NCI-H146 treated with DMSO at 0.1 percent for 48 hours (cell line): ENCODE data around the gene KIF5A.

Experiments used
- DNase-seq: peaks from one replicate; lab custom pipeline; 2025; ENCODE audit not compliant: unreplicated experiment; lab: John Stamatoyannopoulos, UW

The KIF5A gene

DNA sequence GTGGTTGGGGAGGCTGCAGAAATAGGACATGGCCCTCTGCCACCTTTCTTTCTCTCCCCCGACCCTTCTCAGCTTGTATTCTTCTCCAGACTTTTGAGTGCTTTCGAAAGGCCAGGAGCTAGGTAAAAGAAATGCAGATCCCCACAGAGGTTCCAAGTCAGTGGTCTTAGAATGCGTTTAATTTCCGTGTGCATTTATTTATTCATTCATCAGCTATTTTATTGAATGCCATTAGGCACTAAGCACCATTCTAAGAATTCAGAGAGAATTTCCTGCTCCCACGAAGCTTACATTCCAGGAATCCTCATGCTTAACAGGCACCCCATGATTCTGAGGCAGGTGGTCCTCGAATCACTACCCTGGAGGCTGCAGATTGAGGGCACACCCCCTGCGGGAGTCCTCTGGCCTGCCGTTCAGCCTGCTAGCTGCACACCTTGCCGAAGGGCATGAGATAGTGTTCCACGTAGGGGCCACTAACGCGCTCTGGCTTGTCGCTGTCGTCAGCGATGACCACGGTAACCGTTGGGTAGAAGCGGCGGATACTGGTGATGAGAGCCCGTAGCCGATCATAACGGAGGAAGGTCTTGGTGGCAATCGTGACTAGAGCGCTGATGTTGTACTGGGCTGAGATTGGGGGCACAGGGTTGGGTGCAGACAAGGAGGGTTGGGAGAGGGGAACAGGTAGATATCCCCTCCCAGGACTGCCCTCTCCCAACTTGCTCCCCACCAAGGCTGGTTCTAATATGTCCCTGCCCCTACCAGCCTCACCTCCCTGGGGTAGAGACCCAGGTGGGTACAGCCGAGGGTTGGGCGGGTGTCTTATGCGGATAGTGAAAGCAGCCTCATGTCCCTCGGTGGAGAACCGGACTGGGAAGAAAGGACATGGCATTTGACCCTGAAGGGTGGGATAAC is 78.7 kb downstream of the KIF5A start:
- no peak for DNase-seq

DNA sequence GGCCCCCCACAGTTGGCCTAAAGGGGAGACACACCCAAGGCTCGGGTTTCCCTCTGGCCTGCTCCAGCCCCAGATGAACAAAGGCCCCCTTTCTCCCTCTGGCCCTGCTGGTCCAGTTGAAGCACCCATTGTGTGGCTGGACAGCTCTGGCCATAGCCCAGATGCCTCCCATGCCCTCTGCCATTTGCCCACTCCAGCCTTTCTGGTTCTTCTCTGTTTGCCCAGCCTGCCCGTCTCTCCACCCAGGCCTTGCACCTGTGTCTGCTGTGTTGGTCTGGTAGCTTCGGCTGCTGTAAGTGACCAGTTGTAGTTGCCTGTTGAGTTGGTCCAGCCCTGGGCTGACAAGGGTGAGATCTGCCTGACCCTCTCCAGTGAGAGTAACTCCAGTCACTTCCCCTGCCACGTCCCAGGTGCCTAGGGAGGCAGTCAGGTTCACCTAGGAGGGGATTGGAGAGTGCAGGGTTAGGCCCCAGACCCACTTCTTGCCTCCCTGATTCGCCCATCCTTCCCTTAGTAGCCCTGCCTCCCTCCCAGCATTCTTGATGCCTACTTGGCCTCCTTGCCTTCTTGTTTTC is 80.1 kb downstream of the KIF5A start:
- DNase-seq: no peak

DNA sequence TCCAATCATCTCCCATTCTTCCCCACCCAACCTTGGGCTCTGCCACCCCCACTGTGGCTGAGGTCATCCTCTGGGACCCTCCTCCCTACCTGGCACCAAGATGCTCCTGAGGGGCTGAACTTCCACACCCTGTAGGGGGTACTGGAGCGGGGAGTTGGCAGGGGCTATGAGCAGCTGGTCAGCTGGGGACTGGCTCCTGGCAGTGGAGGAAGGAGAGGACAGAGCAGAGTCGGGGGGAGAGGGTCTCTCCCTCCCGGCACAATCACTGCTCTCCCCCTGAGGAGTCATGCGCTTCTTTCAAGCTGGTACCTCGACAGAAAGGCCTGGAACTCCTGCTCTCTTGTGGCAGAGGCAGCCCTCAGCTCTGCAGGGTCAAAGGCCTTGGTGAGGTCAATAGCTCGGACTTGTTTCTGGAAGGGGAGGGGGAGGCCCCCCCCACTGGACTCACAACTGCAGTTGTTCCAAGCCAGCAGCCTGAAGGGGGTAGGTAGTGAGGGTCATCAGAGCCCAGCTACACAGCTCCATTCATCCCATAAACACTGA is 81.1 kb downstream of the KIF5A start:
- no peak for DNase-seq

DNA sequence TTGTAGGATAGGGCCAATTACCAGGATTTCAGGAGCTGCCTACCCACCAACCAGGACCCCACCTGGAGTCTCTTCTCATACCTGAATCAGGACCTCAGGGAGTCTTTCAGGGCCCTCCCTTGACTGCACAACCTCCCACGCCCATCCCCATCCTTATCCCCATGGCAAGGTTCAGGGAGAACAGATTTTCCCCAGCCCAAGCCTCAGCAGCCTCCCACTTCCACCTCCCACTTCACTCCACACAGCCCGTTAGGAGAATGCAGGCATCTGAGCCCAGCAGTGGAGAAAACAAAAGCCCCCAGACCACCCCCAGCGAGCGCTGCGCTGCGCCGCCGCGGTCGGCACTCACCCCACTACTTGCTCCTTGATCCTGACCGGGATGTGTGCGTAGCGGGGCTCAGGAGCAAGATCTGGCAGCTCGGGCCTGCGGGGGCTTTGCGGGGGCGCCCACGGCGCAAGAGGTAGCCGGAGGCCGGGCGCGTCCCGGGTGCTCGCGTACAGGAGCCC is 81.8 kb downstream of the KIF5A start:
- DNase-seq: no peak

DNA sequence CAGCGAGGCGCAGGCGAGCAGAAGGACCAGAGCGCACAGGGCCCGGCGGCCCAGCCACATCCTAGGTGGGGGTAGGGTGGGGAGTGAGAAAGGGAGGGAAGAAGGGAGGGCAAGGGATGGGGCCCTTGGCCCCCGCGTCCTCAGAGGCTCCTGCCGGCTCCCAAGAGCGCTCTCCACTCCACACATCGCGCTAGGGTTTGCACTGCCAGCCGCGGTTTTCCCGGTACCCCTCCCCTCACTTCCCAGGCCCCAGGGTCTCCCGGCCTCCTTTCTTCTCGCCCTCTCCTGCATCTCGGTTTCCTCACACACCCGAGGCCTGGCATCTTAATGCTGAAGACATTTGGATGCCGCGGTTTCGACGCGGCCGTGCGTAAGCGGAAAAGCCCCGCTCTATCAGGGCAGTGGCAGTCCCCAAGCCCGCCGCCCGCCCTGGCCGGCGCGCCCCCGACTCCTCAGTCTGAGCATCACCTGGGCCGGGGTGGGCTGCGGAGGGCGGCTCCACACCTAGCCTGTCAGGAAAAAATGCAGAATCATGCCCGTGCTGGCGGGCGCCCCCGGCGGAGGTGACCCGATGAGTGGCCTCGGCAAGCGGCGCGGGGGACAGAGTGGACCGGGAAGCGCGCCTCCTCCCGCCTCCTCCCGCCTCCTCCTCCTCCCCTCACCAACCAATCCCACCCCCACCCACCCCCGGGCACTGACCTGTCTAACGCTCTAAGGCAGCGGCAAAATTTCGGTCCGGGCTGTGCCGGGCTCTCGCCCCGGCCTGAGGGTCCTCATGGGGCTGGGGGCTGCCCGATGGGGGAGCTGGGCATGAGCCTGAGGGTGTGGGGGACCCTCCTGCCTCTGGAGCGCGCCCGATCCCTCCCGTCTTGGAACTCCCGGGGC is 82.5 kb downstream of the KIF5A start:
- peak; percentile 21 for DNase-seq

DNA sequence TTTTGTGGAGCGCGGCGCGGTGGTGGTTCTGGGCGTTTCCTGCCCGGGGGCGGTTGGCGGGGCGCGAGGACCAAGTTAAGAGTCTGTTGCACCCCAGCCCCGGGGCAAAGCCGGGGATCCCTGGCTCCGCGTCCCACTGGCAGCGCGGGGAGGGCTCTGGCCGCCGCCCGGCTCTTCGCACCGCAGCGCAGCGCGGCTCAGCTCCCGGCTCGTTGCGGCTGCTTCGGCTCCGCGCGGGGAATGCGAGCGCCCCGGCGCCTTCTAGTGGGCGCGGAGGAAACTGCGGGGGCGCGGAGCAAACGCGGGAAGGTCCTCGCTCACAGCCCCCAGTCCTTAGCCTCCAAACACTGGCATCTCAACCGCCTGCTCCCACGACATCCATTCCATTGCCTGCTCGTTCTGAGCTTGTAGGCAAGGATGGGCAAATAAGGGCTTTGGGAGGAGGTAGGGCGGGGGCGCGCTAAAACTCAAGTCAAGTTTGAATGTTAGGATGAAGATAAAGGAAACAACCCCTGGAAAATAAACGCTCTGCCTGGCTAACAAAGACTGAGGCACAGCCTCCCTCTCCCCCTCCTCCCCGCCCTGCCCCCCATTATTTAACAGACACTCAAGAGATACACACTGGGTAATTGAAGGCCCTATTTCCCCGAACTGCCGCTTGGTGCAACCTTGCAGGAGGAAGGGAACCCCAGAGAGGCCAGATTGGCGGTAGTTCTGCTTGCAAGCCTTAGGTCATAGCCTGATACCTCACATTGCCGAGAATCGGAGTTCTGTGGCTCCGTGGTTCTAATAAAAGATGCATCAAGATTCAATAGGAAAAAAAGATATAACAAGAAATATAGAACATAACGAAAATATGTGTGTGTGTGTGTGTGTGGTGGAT is 83.4 kb downstream of the KIF5A start, which contains the start of gene B4GALNT1:
B4GALNT1 (minus strand) TSS at position 244 of the 883 bp plus-strand sequence. CDS start 1,069 bp downstream, outside the sequence.
- peak; percentile 71 for DNase-seq
